Fibroblast of lung (primary cell): ENCODE data around the gene C2CD4C.

Source experiments
- CTCF ChIP-seq, 2 donors: IDR thresholded peaks in 1 of 2; conservative IDR thresholded peaks in 1 of 2; 1 replicate in 1 of 2; 2 replicates in 1 of 2; pipeline ENCODE4 v1.5.1; 2011 to 2012; ENCODE audit warnings: low read length in 2 of 2, control low read depth in 1 of 2, inconsistent platforms in 1 of 2, low read depth in 1 of 2, mild to moderate bottlenecking in 1 of 2
- EZH2 ChIP-seq: IDR thresholded peaks from 2 replicates; pipeline ENCODE4 v1.5.1; 2012; ENCODE audit warnings: low read length, control low read depth, mild to moderate bottlenecking; ENCODE audit errors: missing control alignments

- TF ChIP-seq EZH2, result no peak
- TF ChIP-seq CTCF (conservative IDR thresholded peaks at IDR 0.05 in 1 of 2, IDR thresholded peaks at IDR 0.05 in 1 of 2; ENCODE audit: low read depth in 1 of 2, low read length in 2 of 2), result no peak
These were observed 29.5 kb upstream of the C2CD4C start for GRCh38 chr19:438416-438958.
